Glutamatergic neuron (in vitro differentiated cells): ENCODE measurements around the gene PPP6R3. TPM values are rescaled to one million over a fixed set of nuclear protein-coding genes. Genes with fewer than 3 reads are reported as not detected.

Experiments
- DNase-seq: peaks from one replicate; pipeline ENCODE4 v3.0.0; 2022
- H3K27ac Mint-ChIP-seq: one replicate; pipeline ENCODE4 v1.8.0; 2020; ENCODE audit warnings: mild to moderate bottlenecking, mixed read lengths, inconsistent platforms; ENCODE audit not compliant: unreplicated experiment
- H3K27me3 Mint-ChIP-seq: one replicate; pipeline ENCODE4 v1.8.0; 2020; ENCODE audit warnings: mild to moderate bottlenecking, moderate library complexity, mixed read lengths, inconsistent platforms; ENCODE audit not compliant: unreplicated experiment
- H3K36me3 Mint-ChIP-seq: one replicate; pipeline ENCODE4 v1.8.0; 2020; ENCODE audit warnings: mild to moderate bottlenecking, mixed read lengths, inconsistent platforms; ENCODE audit not compliant: unreplicated experiment
- H3K4me1 Mint-ChIP-seq: one replicate; pipeline ENCODE4 v1.8.0; 2020; ENCODE audit warnings: mild to moderate bottlenecking, low read depth, mixed read lengths, inconsistent platforms; ENCODE audit not compliant: unreplicated experiment
- H3K4me3 Mint-ChIP-seq: one replicate; pipeline ENCODE4 v1.8.0; 2020; ENCODE audit warnings: mild to moderate bottlenecking, mixed read lengths, inconsistent platforms; ENCODE audit not compliant: unreplicated experiment
- H3K9me3 Mint-ChIP-seq: one replicate; pipeline ENCODE4 v1.8.0; 2020; ENCODE audit warnings: mild to moderate bottlenecking, moderate library complexity, mixed read lengths, inconsistent platforms; ENCODE audit not compliant: unreplicated experiment
- total RNA-seq: library from RNA; stranded (reverse); fragmentation: NEBNext Ultra II Directional; extraction: Animal tissue kit (Norgen Biotek cat#: 25700); gene quantifications from one replicate; pipeline ENCODE4 v1.2.1, GENCODE V29; 2021; ENCODE audit not compliant: unreplicated experiment
- TF ChIP-seq, protein P1 (sequence below): fragments of 200-600 bp; sonication (generic); IDR thresholded peaks from one replicate; pipeline ENCODE4 v1.5.0; 2021; ENCODE audit not compliant: partially characterized antibody, unreplicated experiment

The PPP6R3 gene
- total RNA-seq, 1 donor from 2014 or later: 312 TPM

DNA sequence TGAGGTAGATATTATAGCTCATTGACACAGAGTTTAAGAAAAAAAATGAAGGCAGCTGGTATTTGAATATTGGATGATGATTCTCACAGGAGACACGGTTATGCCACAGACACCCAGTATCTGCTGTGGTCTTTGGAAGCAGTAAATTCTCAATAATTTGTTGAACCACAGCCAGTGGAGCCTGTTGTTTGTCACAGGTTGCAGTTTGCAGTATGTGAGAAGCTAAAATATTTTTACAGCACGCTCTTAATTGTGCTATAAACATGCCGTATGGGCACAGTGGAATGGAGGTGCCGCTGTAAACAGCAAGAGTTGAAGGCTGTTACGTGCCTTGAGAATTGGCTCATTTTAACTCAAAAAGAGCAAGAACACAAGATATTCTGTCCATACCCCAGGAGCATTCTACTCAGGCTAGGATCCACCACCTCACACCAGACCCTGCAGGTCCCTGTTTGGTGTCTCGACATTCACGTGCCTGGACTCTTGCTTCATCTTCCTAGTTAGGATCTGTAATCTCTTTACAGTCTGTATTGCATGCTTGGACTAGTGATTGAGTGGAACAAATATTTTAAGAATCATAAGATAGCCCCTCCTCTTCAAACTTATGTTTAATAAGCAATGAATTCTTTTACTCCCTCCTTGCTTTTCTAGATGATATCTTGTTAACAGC, 129.1 kb downstream of the PPP6R3 start:
- Mint-ChIP-seq H3K27ac (no peak overlapping the region), H3K36me3 (peaks cover 7% of the 10 kb centered on the region), H3K27me3 (peaks cover 2% of the 10 kb centered on the region), H3K9me3 (peaks cover 4% of the 10 kb centered on the region), H3K4me1 (peaks cover 3% of the 10 kb centered on the region), H3K4me3 (no peak overlapping the region)
- no peak for DNase-seq
- TF ChIP-seq, protein P1, sequence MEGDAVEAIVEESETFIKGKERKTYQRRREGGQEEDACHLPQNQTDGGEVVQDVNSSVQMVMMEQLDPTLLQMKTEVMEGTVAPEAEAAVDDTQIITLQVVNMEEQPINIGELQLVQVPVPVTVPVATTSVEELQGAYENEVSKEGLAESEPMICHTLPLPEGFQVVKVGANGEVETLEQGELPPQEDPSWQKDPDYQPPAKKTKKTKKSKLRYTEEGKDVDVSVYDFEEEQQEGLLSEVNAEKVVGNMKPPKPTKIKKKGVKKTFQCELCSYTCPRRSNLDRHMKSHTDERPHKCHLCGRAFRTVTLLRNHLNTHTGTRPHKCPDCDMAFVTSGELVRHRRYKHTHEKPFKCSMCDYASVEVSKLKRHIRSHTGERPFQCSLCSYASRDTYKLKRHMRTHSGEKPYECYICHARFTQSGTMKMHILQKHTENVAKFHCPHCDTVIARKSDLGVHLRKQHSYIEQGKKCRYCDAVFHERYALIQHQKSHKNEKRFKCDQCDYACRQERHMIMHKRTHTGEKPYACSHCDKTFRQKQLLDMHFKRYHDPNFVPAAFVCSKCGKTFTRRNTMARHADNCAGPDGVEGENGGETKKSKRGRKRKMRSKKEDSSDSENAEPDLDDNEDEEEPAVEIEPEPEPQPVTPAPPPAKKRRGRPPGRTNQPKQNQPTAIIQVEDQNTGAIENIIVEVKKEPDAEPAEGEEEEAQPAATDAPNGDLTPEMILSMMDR: no peak

DNA sequence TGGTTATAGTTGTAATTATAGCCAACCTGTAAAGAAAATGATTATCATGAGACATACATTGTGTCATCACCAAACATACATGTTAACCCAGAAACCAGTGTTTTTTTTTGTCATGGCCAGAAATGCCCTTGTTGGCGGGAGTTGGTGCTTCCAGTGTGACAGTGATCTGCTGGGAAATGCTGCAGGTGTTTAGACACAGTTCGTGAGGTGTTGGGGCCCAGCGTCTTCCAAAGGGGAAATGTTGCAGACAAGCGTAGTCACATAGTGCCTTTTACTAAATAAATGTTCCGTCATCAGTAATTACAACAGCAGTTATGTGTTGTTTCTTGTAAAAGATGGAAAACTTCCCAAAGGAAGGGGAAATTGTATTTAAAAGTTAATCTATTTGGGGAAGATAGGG, 131.2 kb downstream of the PPP6R3 start:
- Mint-ChIP-seq H3K27me3 (peaks cover 4% of the 10 kb centered on the region), H3K27ac (no peak overlapping the region), H3K4me1 (peaks cover 3% of the 10 kb centered on the region), H3K9me3 (peaks cover 7% of the 10 kb centered on the region), H3K36me3 (peaks cover 7% of the 10 kb centered on the region), H3K4me3 (no peak overlapping the region)
- no peak for DNase-seq
- TF ChIP-seq, protein P1: no peak

DNA sequence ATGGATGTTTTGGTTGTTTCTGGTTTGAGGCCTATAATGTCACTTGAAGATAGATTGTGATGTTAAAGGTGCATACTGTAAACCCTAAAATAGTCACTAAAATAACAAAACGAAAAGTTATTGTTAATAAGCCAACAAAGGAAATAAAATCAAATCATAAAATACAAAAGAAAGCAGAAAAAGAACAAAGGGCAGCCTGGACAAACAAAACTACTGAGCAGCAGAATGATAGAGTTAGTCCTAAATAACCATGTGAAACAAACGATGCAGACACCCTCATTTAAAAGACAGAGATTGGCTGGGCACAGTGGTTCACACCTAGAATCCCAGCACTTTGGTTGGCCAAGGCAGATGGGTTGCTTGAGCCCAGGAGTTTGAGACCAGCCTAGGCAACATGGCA, 132.9 kb downstream of the PPP6R3 start:
- no peak overlapping the region for H3K4me3 Mint-ChIP-seq
- peaks cover 3% of the 10 kb centered on the region for H3K4me1 Mint-ChIP-seq
- TF ChIP-seq, protein P1: no peak
- no peak overlapping the region for H3K27ac Mint-ChIP-seq
- H3K36me3 Mint-ChIP-seq: peaks cover 10% of the 10 kb centered on the region
- H3K27me3 Mint-ChIP-seq: peaks cover 8% of the 10 kb centered on the region
- H3K9me3 Mint-ChIP-seq: peaks cover 7% of the 10 kb centered on the region
- DNase-seq: no peak

DNA sequence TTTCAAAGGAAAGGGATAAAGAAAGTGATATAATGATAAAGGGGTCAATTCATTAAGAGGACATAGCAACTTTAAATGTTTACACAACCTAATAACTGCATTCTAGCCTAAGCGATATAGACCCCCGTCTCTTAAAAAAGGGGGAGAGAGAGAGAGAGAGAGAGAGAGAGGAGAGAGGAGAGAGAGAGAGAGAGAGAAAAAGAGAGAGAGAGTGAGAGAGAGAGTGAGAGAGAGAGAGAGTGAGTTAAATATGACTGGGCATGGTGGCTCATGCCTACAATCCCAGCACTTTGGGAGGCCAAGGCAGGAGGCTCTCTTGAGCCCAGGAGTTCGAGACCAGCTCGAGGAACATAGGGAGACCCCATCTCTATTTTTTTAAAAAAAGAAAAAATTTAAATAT, 133.6 kb downstream of the PPP6R3 start:
- H3K9me3 Mint-ChIP-seq: peaks cover 9% of the 10 kb centered on the region

DNA sequence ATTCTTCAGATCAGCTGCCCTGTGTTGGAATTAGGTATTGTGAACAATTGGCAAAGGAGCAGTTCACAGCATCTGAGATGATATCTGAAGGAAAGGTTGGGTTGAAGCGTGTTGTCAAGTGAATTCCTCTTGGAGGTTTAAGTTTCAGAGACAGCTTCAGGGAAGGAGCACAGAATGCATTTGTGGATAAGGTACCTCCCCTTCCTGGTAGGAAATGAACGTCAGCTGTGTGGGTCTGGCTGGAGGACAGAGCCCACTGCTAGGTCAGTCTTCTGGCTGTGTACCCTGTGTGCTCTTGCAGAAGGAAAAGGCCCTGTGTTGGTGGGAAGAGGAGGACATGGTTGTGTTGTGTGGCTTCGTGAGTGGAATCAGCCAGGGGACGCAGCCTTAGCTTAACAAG, 135.7 kb downstream of the PPP6R3 start:
- peaks cover 10% of the 10 kb centered on the region for H3K36me3 Mint-ChIP-seq

More for the DNA sequence above, 133.6 kb downstream of the PPP6R3 start:
- DNase-seq: no peak
- peaks cover 8% of the 10 kb centered on the region for H3K27me3 Mint-ChIP-seq
- H3K36me3 Mint-ChIP-seq: peaks cover 10% of the 10 kb centered on the region
- TF ChIP-seq, protein P1: no peak
- H3K27ac Mint-ChIP-seq: no peak overlapping the region
- peaks cover 3% of the 10 kb centered on the region for H3K4me1 Mint-ChIP-seq
- no peak overlapping the region for H3K4me3 Mint-ChIP-seq

More for the DNA sequence above, 135.7 kb downstream of the PPP6R3 start:
- H3K4me1 Mint-ChIP-seq: no peaks in the 10 kb centered on the region
- H3K27me3 Mint-ChIP-seq: peaks cover 8% of the 10 kb centered on the region
- TF ChIP-seq, protein P1: no peak
- H3K4me3 Mint-ChIP-seq: no peak overlapping the region
- peaks cover 8% of the 10 kb centered on the region for H3K9me3 Mint-ChIP-seq
- no peak for DNase-seq
- peak overlapping the region; percentile 2 for H3K27ac Mint-ChIP-seq
